ENCODE results near the gene TRPV3. TPM values are rescaled to one million over a fixed set of nuclear protein-coding genes. Genes with fewer than 3 reads are reported as not detected.

Gene TRPV3
- polyA plus RNA-seq (2013, experiment 1 of 2): 2.0 TPM
- polyA plus RNA-seq (2013, experiment 2 of 2): 2.4 TPM

GRCh38 chr17:3557768-3558583 lies at the start of gene TRPV3:
TRPV3 (minus strand) TSS chr17:3557812; CDS start chr17:3554850, 2,962 bp downstream.
- Histone ChIP-seq H2AK5ac (ENCODE audit: low read depth, low read length) (peak within 1 kb of the TSS; percentile 96), H4K8ac (ENCODE audit: low read depth, low read length) (no peak within 1 kb of the TSS), H3K18ac (ENCODE audit: low read length) (peak within 1 kb of the TSS; percentile 80), H3K23ac (ENCODE audit: low read depth, low read length, poor library complexity) (peak within 1 kb of the TSS; percentile 65), H3K4ac (ENCODE audit: low read length) (peak within 1 kb of the TSS; percentile 89), H3K27me3 (ENCODE audit: control insufficient read depth in 3 of 3, insufficient read depth in 3 of 3, low read depth in 1 of 3, low read length in 3 of 3) (no peaks in the 10 kb centered on the region), H3K4me1 (ENCODE audit: control insufficient read depth in 2 of 2, insufficient read depth in 1 of 2, low read depth in 1 of 2, low read length in 2 of 2) (peaks cover 0 to 6% of the 10 kb centered on the region in 2 donors), H3K14ac (ENCODE audit: low read length) (peak within 1 kb of the TSS; percentile 31), H3K4me2 (ENCODE audit: insufficient read depth, low read length, poor library complexity, severe bottlenecking) (no peak within 1 kb of the TSS), H2BK15ac (ENCODE audit: low read length) (peak within 1 kb of the TSS; percentile 98), H3K79me1 (ENCODE audit: low read depth, low read length) (no peaks in the 10 kb centered on the region), H3K27ac (replicated peaks; ENCODE audit: low read length) (no peak within 1 kb of the TSS), H2AFZ (ENCODE audit: low read length) (peak within 1 kb of the TSS; percentile 40), H3K9ac (ENCODE audit: low read depth, low read length, poor library complexity) (peak within 1 kb of the TSS; percentile 37), H3K36me3 (replicated peaks in 1 of 2; ENCODE audit: control insufficient read depth in 2 of 2, insufficient read depth in 2 of 2, low read length in 2 of 2) (no peaks in the 10 kb centered on the region), H2BK120ac (ENCODE audit: low read depth, low read length) (no peak within 1 kb of the TSS), H3K4me3 (ENCODE audit: low read length in 2 of 2) (no peak within 1 kb of the TSS), H2BK12ac (ENCODE audit: low read length) (no peak within 1 kb of the TSS), H2BK5ac (ENCODE audit: low read length) (peak within 1 kb of the TSS; percentile 83), H4K91ac (ENCODE audit: low read depth, low read length, poor library complexity) (peak within 1 kb of the TSS; percentile 12), H3K9me3 (replicated peaks in 1 of 2; ENCODE audit: control insufficient read depth in 2 of 2, insufficient read depth in 1 of 2, low read depth in 1 of 2, low read length in 2 of 2) (peaks cover 0 to 3% of the 10 kb centered on the region in 2 donors)
- WGBS, 2 donors (ENCODE audit: extremely low coverage in 2 of 2, insufficient read length in 2 of 2, insufficient replicate concordance in 1 of 2): no CpG with 5 or more reads among the region's 23 CpGs
- no peak for DNase-seq (ENCODE audit: low spot score)

GRCh38 chr17:3603870-3604259 lies 46.3 kb upstream of the TRPV3 start:
- no peak overlapping the region for H2BK15ac ChIP-seq (ENCODE audit: low read length)
- no peak for DNase-seq (ENCODE audit: low spot score)
- no peak overlapping the region for H3K23ac ChIP-seq (ENCODE audit: low read depth, low read length, poor library complexity)
- H3K4ac ChIP-seq (ENCODE audit: low read length): no peak overlapping the region
- H3K14ac ChIP-seq (ENCODE audit: low read length): no peak overlapping the region
- H2BK120ac ChIP-seq (ENCODE audit: low read depth, low read length): no peak overlapping the region
- no peaks in the 10 kb centered on the region for H3K27me3 ChIP-seq (ENCODE audit: control insufficient read depth in 3 of 3, insufficient read depth in 3 of 3, low read depth in 1 of 3, low read length in 3 of 3)
- H3K36me3 ChIP-seq (replicated peaks in 1 of 2; ENCODE audit: control insufficient read depth in 2 of 2, insufficient read depth in 2 of 2, low read length in 2 of 2): peaks cover 13 to 50% of the 10 kb centered on the region in 2 donors
- H2BK5ac ChIP-seq (ENCODE audit: low read length): no peak overlapping the region
- no peak overlapping the region for H4K8ac ChIP-seq (ENCODE audit: low read depth, low read length)
- H3K4me1 ChIP-seq (ENCODE audit: control insufficient read depth in 2 of 2, insufficient read depth in 1 of 2, low read depth in 1 of 2, low read length in 2 of 2): peaks cover 0 to 1% of the 10 kb centered on the region in 2 donors
- H3K18ac ChIP-seq (ENCODE audit: low read length): no peak overlapping the region
- no CpG with 5 or more reads among the region's 4 CpGs for WGBS, 2 donors (ENCODE audit: extremely low coverage in 2 of 2, insufficient read length in 2 of 2, insufficient replicate concordance in 1 of 2)
- H3K27ac ChIP-seq (replicated peaks; ENCODE audit: low read length): no peak overlapping the region
- no peak overlapping the region for H3K4me2 ChIP-seq (ENCODE audit: insufficient read depth, low read length, poor library complexity, severe bottlenecking)
- H2AFZ ChIP-seq (ENCODE audit: low read length): no peak overlapping the region
- H3K79me1 ChIP-seq (ENCODE audit: low read depth, low read length): no peaks in the 10 kb centered on the region
- no peak overlapping the region for H3K4me3 ChIP-seq (ENCODE audit: low read length in 2 of 2)
- no peak overlapping the region for H4K91ac ChIP-seq (ENCODE audit: low read depth, low read length, poor library complexity)
- no peak overlapping the region for H2AK5ac ChIP-seq (ENCODE audit: low read depth, low read length)
- no peak overlapping the region for H2BK12ac ChIP-seq (ENCODE audit: low read length)
- peaks cover 0 to 3% of the 10 kb centered on the region in 2 donors for H3K9me3 ChIP-seq (replicated peaks in 1 of 2; ENCODE audit: control insufficient read depth in 2 of 2, insufficient read depth in 1 of 2, low read depth in 1 of 2, low read length in 2 of 2)
- H3K9ac ChIP-seq (ENCODE audit: low read depth, low read length, poor library complexity): no peak overlapping the region

GRCh38 chr17:3603119-3603869 lies 45.7 kb upstream of the TRPV3 start:
- H3K4me2 ChIP-seq (ENCODE audit: insufficient read depth, low read length, poor library complexity, severe bottlenecking): no peak overlapping the region

GRCh38 chr17:3602499-3602898 lies 44.9 kb upstream of the TRPV3 start:
- Histone ChIP-seq H3K18ac (ENCODE audit: low read length) (no peak overlapping the region), H4K91ac (ENCODE audit: low read depth, low read length, poor library complexity) (no peak overlapping the region), H3K4me1 (ENCODE audit: control insufficient read depth in 2 of 2, insufficient read depth in 1 of 2, low read depth in 1 of 2, low read length in 2 of 2) (peaks cover 0 to 1% of the 10 kb centered on the region in 2 donors), H2BK12ac (ENCODE audit: low read length) (no peak overlapping the region), H2BK5ac (ENCODE audit: low read length) (no peak overlapping the region), H3K4me2 (ENCODE audit: insufficient read depth, low read length, poor library complexity, severe bottlenecking) (no peak overlapping the region), H3K27ac (replicated peaks; ENCODE audit: low read length) (no peak overlapping the region), H2AK5ac (ENCODE audit: low read depth, low read length) (no peak overlapping the region), H2AFZ (ENCODE audit: low read length) (no peak overlapping the region), H3K36me3 (replicated peaks in 1 of 2; ENCODE audit: control insufficient read depth in 2 of 2, insufficient read depth in 2 of 2, low read length in 2 of 2) (peaks cover 7 to 38% of the 10 kb centered on the region in 2 donors), H3K9me3 (replicated peaks in 1 of 2; ENCODE audit: control insufficient read depth in 2 of 2, insufficient read depth in 1 of 2, low read depth in 1 of 2, low read length in 2 of 2) (peaks cover 0 to 3% of the 10 kb centered on the region in 2 donors), H3K23ac (ENCODE audit: low read depth, low read length, poor library complexity) (no peak overlapping the region), H3K9ac (ENCODE audit: low read depth, low read length, poor library complexity) (no peak overlapping the region), H4K8ac (ENCODE audit: low read depth, low read length) (no peak overlapping the region), H3K27me3 (ENCODE audit: control insufficient read depth in 3 of 3, insufficient read depth in 3 of 3, low read depth in 1 of 3, low read length in 3 of 3) (no peaks in the 10 kb centered on the region), H3K79me1 (ENCODE audit: low read depth, low read length) (no peaks in the 10 kb centered on the region), H3K4ac (ENCODE audit: low read length) (no peak overlapping the region), H2BK120ac (ENCODE audit: low read depth, low read length) (no peak overlapping the region), H3K14ac (ENCODE audit: low read length) (no peak overlapping the region), H2BK15ac (ENCODE audit: low read length) (no peak overlapping the region), H3K4me3 (ENCODE audit: low read length in 2 of 2) (no peak overlapping the region)
- DNase-seq (ENCODE audit: low spot score): no peak
- WGBS, 2 donors (ENCODE audit: extremely low coverage in 2 of 2, insufficient read length in 2 of 2, insufficient replicate concordance in 1 of 2): no CpG with 5 or more reads among the region's 16 CpGs

More at GRCh38 chr17:3603119-3603869, 45.7 kb upstream of the TRPV3 start:
- Histone ChIP-seq H3K9me3 (replicated peaks in 1 of 2; ENCODE audit: control insufficient read depth in 2 of 2, insufficient read depth in 1 of 2, low read depth in 1 of 2, low read length in 2 of 2) (peaks cover 0 to 3% of the 10 kb centered on the region in 2 donors), H3K27me3 (ENCODE audit: control insufficient read depth in 3 of 3, insufficient read depth in 3 of 3, low read depth in 1 of 3, low read length in 3 of 3) (no peaks in the 10 kb centered on the region), H3K14ac (ENCODE audit: low read length) (no peak overlapping the region), H3K36me3 (replicated peaks in 1 of 2; ENCODE audit: control insufficient read depth in 2 of 2, insufficient read depth in 2 of 2, low read length in 2 of 2) (peaks cover 9 to 46% of the 10 kb centered on the region in 2 donors), H3K23ac (ENCODE audit: low read depth, low read length, poor library complexity) (no peak overlapping the region), H3K4me1 (ENCODE audit: control insufficient read depth in 2 of 2, insufficient read depth in 1 of 2, low read depth in 1 of 2, low read length in 2 of 2) (peaks cover 0 to 1% of the 10 kb centered on the region in 2 donors), H3K27ac (replicated peaks; ENCODE audit: low read length) (no peak overlapping the region), H2BK120ac (ENCODE audit: low read depth, low read length) (no peak overlapping the region), H3K4me3 (ENCODE audit: low read length in 2 of 2) (no peak overlapping the region), H3K79me1 (ENCODE audit: low read depth, low read length) (no peaks in the 10 kb centered on the region), H2AK5ac (ENCODE audit: low read depth, low read length) (no peak overlapping the region), H4K91ac (ENCODE audit: low read depth, low read length, poor library complexity) (no peak overlapping the region), H4K8ac (ENCODE audit: low read depth, low read length) (no peak overlapping the region), H3K9ac (ENCODE audit: low read depth, low read length, poor library complexity) (no peak overlapping the region), H2BK5ac (ENCODE audit: low read length) (no peak overlapping the region), H3K18ac (ENCODE audit: low read length) (peak overlapping the region; percentile 41), H2BK15ac (ENCODE audit: low read length) (no peak overlapping the region), H3K4ac (ENCODE audit: low read length) (no peak overlapping the region), H2AFZ (ENCODE audit: low read length) (no peak overlapping the region), H2BK12ac (ENCODE audit: low read length) (no peak overlapping the region)
- DNase-seq (ENCODE audit: low spot score): no peak
- WGBS, 2 donors (ENCODE audit: extremely low coverage in 2 of 2, insufficient read length in 2 of 2, insufficient replicate concordance in 1 of 2): no CpG with 5 or more reads among the region's 17 CpGs

Measured in neuronal stem cell (in vitro differentiated cells).